Measurements from ENCODE around the gene VSX1. TPM values are rescaled to one million over a fixed set of nuclear protein-coding genes. Genes with fewer than 3 reads are reported as not detected.
A peak's percentile ranks its signal among the peaks of the same experiment; 100 is the strongest.

VSX1 gene
- polyA plus RNA-seq, 1 donor from 2014 or later: not detected

- H3K27ac Mint-ChIP-seq: peak overlapping the region; percentile 4 to 60 (median 11)
- no peaks in the 10 kb centered on the region for H3K36me3 Mint-ChIP-seq
- H3K27me3 Mint-ChIP-seq: peaks cover 11% of the 10 kb centered on the region
- peaks cover 13 to 20% (median 16%) of the 10 kb centered on the region in 3 donors for H3K4me1 Mint-ChIP-seq
- peak overlapping the region in 2 of 4 donors; percentile 19 to 23 for H3K4me3 Mint-ChIP-seq
- H3K9me3 Mint-ChIP-seq: no peaks in the 10 kb centered on the region
These were observed 16.8 kb downstream of the VSX1 start for GRCh38 chr20:25065072-25065624.

GRCh38 chr20:25064561-25065071 lies 17.3 kb downstream of the VSX1 start:
- no peaks in the 10 kb centered on the region for H3K36me3 Mint-ChIP-seq
- H3K27me3 Mint-ChIP-seq: peaks cover 8% of the 10 kb centered on the region
- H3K4me3 Mint-ChIP-seq: no peak overlapping the region
- peak overlapping the region in 1 of 3 donors; percentile 60 for H3K27ac Mint-ChIP-seq
- peaks cover 13 to 20% (median 16%) of the 10 kb centered on the region in 3 donors for H3K4me1 Mint-ChIP-seq
- no peaks in the 10 kb centered on the region for H3K9me3 Mint-ChIP-seq

GRCh38 chr20:25063981-25064380 lies 18.0 kb downstream of the VSX1 start:
- H3K36me3 Mint-ChIP-seq: no peaks in the 10 kb centered on the region
- H3K4me1 Mint-ChIP-seq: peaks cover 18 to 24% (median 19%) of the 10 kb centered on the region in 3 donors
- H3K27ac Mint-ChIP-seq: no peak overlapping the region
- H3K4me3 Mint-ChIP-seq: no peak overlapping the region
- H3K9me3 Mint-ChIP-seq: no peaks in the 10 kb centered on the region
- H3K27me3 Mint-ChIP-seq: peaks cover 3% of the 10 kb centered on the region

GRCh38 chr20:25063546-25063945 lies 18.4 kb downstream of the VSX1 start:
- Mint-ChIP-seq H3K4me1 (peaks cover 20 to 25% (median 23%) of the 10 kb centered on the region in 3 donors), H3K9me3 (no peaks in the 10 kb centered on the region), H3K27me3 (peaks cover 2% of the 10 kb centered on the region), H3K27ac (peak overlapping the region in 1 of 3 donors; percentile 14), H3K36me3 (no peaks in the 10 kb centered on the region), H3K4me3 (no peak overlapping the region)

- Mint-ChIP-seq H3K27me3 (no peaks in the 10 kb centered on the region), H3K4me3 (peak overlapping the region in 1 of 4 donors; percentile 15), H3K27ac (no peak overlapping the region), H3K9me3 (no peaks in the 10 kb centered on the region), H3K4me1 (peaks cover 20 to 25% (median 24%) of the 10 kb centered on the region in 3 donors), H3K36me3 (no peaks in the 10 kb centered on the region)
These were observed 19.1 kb downstream of the VSX1 start for GRCh38 chr20:25062841-25063240.

- Mint-ChIP-seq H3K9me3 (no peaks in the 10 kb centered on the region), H3K36me3 (no peaks in the 10 kb centered on the region), H3K27ac (no peak overlapping the region), H3K4me3 (peak overlapping the region in 2 of 4 donors; percentile 41 to 63), H3K27me3 (no peaks in the 10 kb centered on the region), H3K4me1 (peaks cover 20 to 25% (median 24%) of the 10 kb centered on the region in 3 donors)
These were observed 20.0 kb downstream of the VSX1 start for GRCh38 chr20:25061821-25062530.

- H3K4me1 Mint-ChIP-seq: peaks cover 23 to 27% (median 27%) of the 10 kb centered on the region in 3 donors
- no peaks in the 10 kb centered on the region for H3K27me3 Mint-ChIP-seq
- no peaks in the 10 kb centered on the region for H3K9me3 Mint-ChIP-seq
- H3K27ac Mint-ChIP-seq: peak overlapping the region; percentile 70 to 88 (median 78)
- no peaks in the 10 kb centered on the region for H3K36me3 Mint-ChIP-seq
- H3K4me3 Mint-ChIP-seq: peak overlapping the region in 1 of 4 donors; percentile 63
These were observed 20.7 kb downstream of the VSX1 start for GRCh38 chr20:25061103-25061799.

GRCh38 chr20:25059866-25060465 lies 22.0 kb downstream of the VSX1 start:
- Mint-ChIP-seq H3K27ac (peak overlapping the region in 2 of 3 donors; percentile 86 to 99), H3K4me1 (peaks cover 26 to 30% (median 27%) of the 10 kb centered on the region in 3 donors), H3K9me3 (no peaks in the 10 kb centered on the region), H3K4me3 (peak overlapping the region in 1 of 4 donors; percentile 97), H3K27me3 (no peaks in the 10 kb centered on the region), H3K36me3 (no peaks in the 10 kb centered on the region)

GRCh38 chr20:25058847-25059810 lies 22.8 kb downstream of the VSX1 start:
- no peaks in the 10 kb centered on the region for H3K27me3 Mint-ChIP-seq
- H3K4me1 Mint-ChIP-seq: peaks cover 34 to 36% (median 36%) of the 10 kb centered on the region in 3 donors
- H3K27ac Mint-ChIP-seq: peak overlapping the region; percentile 92 to 99 (median 96)
- no peaks in the 10 kb centered on the region for H3K9me3 Mint-ChIP-seq
- peak overlapping the region; percentile 84 to 97 (median 89) for H3K4me3 Mint-ChIP-seq
- H3K36me3 Mint-ChIP-seq: no peaks in the 10 kb centered on the region

GRCh38 chr20:25058051-25058846 lies 23.7 kb downstream of the VSX1 start, which contains the start of gene ACSS1:
Gene ACSS1 (minus strand): TSS chr20:25058139. CDS start chr20:25058102, 37 bp downstream.
- H3K4me3 Mint-ChIP-seq: peak within 1 kb of the TSS; percentile 84 to 97 (median 95)
- peak within 1 kb of the TSS; percentile 93 to 99 (median 96) for H3K27ac Mint-ChIP-seq
- peaks cover 42 to 45% (median 45%) of the 10 kb centered on the region in 3 donors for H3K4me1 Mint-ChIP-seq
- H3K9me3 Mint-ChIP-seq: no peaks in the 10 kb centered on the region
- H3K36me3 Mint-ChIP-seq: no peaks in the 10 kb centered on the region
- H3K27me3 Mint-ChIP-seq: no peaks in the 10 kb centered on the region

GRCh38 chr20:25057234-25058050 lies 24.5 kb downstream of the VSX1 start:
- H3K27me3 Mint-ChIP-seq: no peaks in the 10 kb centered on the region
- peak overlapping the region; percentile 84 to 97 (median 95) for H3K4me3 Mint-ChIP-seq
- H3K27ac Mint-ChIP-seq: peak overlapping the region; percentile 93 to 99 (median 96)
- H3K36me3 Mint-ChIP-seq: no peaks in the 10 kb centered on the region
- peaks cover 43 to 47% (median 45%) of the 10 kb centered on the region in 3 donors for H3K4me1 Mint-ChIP-seq
- H3K9me3 Mint-ChIP-seq: no peaks in the 10 kb centered on the region

- H3K4me1 Mint-ChIP-seq: peaks cover 43 to 51% (median 48%) of the 10 kb centered on the region in 3 donors
- H3K27me3 Mint-ChIP-seq: no peaks in the 10 kb centered on the region
- peak overlapping the region; percentile 84 to 97 (median 95) for H3K4me3 Mint-ChIP-seq
- no peaks in the 10 kb centered on the region for H3K36me3 Mint-ChIP-seq
- H3K27ac Mint-ChIP-seq: peak overlapping the region; percentile 93 to 99 (median 96)
- no peaks in the 10 kb centered on the region for H3K9me3 Mint-ChIP-seq
These were observed 25.2 kb downstream of the VSX1 start for GRCh38 chr20:25056690-25057233.

All from IgD-negative memory B cell (primary cell).